Ovary (tissue), 9 donors: Measurements from ENCODE around the gene GLCCI1. TPM values are rescaled to one million over a fixed set of nuclear protein-coding genes. Genes with fewer than 3 reads are reported as not detected.

Source experiments
- DNase-seq, 5 donors: peaks; one replicate each; pipeline ENCODE4 v3.0.0-alpha.2; 2019 to 2020
- H3K27ac ChIP-seq, 2 donors: fragments of 200-600 bp; one replicate each; pipeline versions ENCODE4 v1.5.1 to v1.8.0; 2019 to 2022
- H3K27me3 ChIP-seq: fragments of 200-600 bp; one replicate; pipeline ENCODE4 v1.8.0; 2022
- H3K36me3 ChIP-seq: fragments of 200-600 bp; sonication (generic); one replicate; pipeline ENCODE4 v1.5.1; 2019
- H3K4me1 ChIP-seq: one replicate; pipeline ENCODE4 v1.8.1; 2013; ENCODE audit warnings: mild to moderate bottlenecking, moderate library complexity; ENCODE audit not compliant: insufficient read depth
- H3K4me3 ChIP-seq: fragments of 200-600 bp; sonication (generic); one replicate; pipeline ENCODE4 v1.5.1; 2017
- H3K9me3 ChIP-seq, 2 donors: fragments of 200-600 bp in 1 of 2; sonication (generic) in 1 of 2; one replicate each; pipeline versions ENCODE4 v1.5.1 to v1.8.1; 2013 to 2019; ENCODE audit warnings: mild to moderate bottlenecking in 1 of 2, moderate library complexity in 1 of 2
- EP300 ChIP-seq: sonication (generic); formaldehyde crosslinking; IDR thresholded peaks from one replicate; pipeline ENCODE4 v1.6.1; 2017; ENCODE audit warnings: antibody characterized with exemption
- POLR2A ChIP-seq: fragments of 450-650 bp; IDR thresholded peaks from one replicate; pipeline ENCODE4 v1.6.1; 2017; ENCODE audit warnings: antibody characterized with exemption, mild to moderate bottlenecking, moderate library complexity
- WGBS, 3 donors: extraction: QIAGEN DNeasy Blood & Tissue Kit in 1 of 3; methylation state at CpG; one replicate each; pipeline versions ENCODE4 v1.1.5 to v1.1.7; 2013 to 2017; 5-methylcytosine and 5-hydroxymethylcytosine counted together
- intact Hi-C, 4 donors: fragments of 100-400 bp; cut with DNase I; formaldehyde crosslinking; loops; one replicate each; pipeline versions ENCODE4 v1.11.0 to v1.15.1; 2022 to 2023
- polyA plus RNA-seq, 2 donors: library from polyadenylated mRNA; stranded (reverse); fragments of 200-250 nt in 1 of 2; fragments of 350-450 nt in 1 of 2; fragmentation: Illumina TruSeq in 1 of 2; extraction: RNeasy Lipid Tissue Mini Kit (QIAGEN cat#74804) in 1 of 2; gene quantifications; one replicate each; pipeline ENCODE4 v1.2.3, GENCODE V29; 2013 to 2014
- total RNA-seq, 7 donors: library from RNA; depleted of rRNA in 2 of 7; stranded (reverse); fragments of >200 nt in 2 of 7; fragmentation: NEBNext Ultra II Directional in 3 of 7; extraction: Animal tissue kit (Norgen Biotek cat#: 25700) in 3 of 7; gene quantifications; one replicate each; pipeline versions ENCODE4 v1.1.0 to v1.2.4, GENCODE V29; 2016 to 2023
- TF ChIP-seq, protein P1 (sequence below), 3 donors: fragments of 450-650 bp in 2 of 3; fragments of 200-600 bp in 1 of 3; IDR thresholded peaks; one replicate each; pipeline versions ENCODE4 v1.5.1 to v1.8.0; 2016 to 2022; ENCODE audit warnings: antibody characterized with exemption in 3 of 3, mild to moderate bottlenecking in 1 of 3
- donor health status: DM: no; HTN: no; CAD: no; lungs with moderate emphysema.
- donor health status: DM: no; HTN: no; CAD: no.
- donor health status: Bipolar disorder and iron deficiency.
- donor health status: DM: yes; HTN: yes; CAD: no.
- donor health status: DM: no; HTN: no; CAD: no.
- donor health status: DM: yes; HTN: yes; CAD: no.

GLCCI1 gene
- total and polyA plus RNA-seq, 9 donors: 6.2 to 12.7 (median 9.9) TPM

DNA sequence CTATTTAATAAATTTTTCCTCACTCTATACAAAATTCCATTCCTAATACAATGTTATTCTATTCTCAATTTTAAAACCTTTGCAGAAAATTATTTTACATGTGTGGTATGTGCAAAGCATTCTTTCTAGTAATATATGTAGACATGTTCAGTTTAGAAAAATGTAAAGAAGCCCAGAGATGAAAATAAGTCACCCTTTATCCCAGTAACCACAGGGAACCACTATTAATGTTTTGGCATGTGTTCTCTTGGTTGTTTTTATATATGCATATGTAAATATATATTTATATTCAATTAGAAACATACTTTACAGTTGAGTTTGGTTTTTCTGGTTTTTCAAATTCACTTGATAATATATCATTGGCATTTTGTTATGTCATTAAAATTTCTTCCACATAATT, 14.8 kb upstream of the GLCCI1 start:
- Histone ChIP-seq H3K27me3 (no peaks in the 10 kb centered on the region), H3K4me1 (no peaks in the 10 kb centered on the region), H3K9me3 (no peaks in the 10 kb centered on the region), H3K4me3 (no peak overlapping the region), H3K36me3 (no peaks in the 10 kb centered on the region), H3K27ac (no peak overlapping the region)
- intact Hi-C loops: no loop called here
- no peak for DNase-seq
- no peak for TF ChIP-seq POLR2A

- TF ChIP-seq EP300: no peak
- H3K36me3 ChIP-seq: no peaks in the 10 kb centered on the region
- H3K4me3 ChIP-seq: no peak overlapping the region
- no peak for DNase-seq
- H3K27ac ChIP-seq: no peak overlapping the region
- H3K4me1 ChIP-seq: no peaks in the 10 kb centered on the region
- 88 to 94% (median 92%) methylated on average over 3 of the region's 3 CpGs for WGBS, 3 donors
- intact Hi-C loops: no loop called here
- H3K9me3 ChIP-seq: no peaks in the 10 kb centered on the region
- no peaks in the 10 kb centered on the region for H3K27me3 ChIP-seq
Observed at GRCh38 chr7:7956531-7957128, 12.0 kb upstream of the GLCCI1 start.

DNA sequence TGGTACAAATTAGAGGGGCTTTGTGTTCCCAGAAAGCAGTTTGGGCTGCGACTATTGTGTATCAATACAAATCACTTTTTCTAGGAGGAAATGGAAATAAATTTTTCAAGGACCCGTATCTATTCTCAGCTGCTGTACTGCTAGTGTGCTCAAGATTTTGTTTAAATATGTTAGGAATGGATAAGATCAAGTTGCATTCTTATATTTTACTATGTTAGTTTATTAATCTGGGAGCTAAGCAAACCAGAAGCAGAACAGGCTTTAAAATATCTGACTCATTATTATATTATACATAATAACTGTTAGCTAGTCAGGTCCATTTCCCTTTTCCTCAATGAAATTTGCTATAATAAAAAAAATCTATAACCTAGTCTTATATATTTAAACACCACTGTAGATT, 11.1 kb upstream of the GLCCI1 start:
- H3K9me3 ChIP-seq: no peaks in the 10 kb centered on the region
- WGBS, 3 donors: 62 to 70% (median 64%) methylated on average over 2 of the region's 2 CpGs
- TF ChIP-seq EP300: no peak
- TF ChIP-seq, protein P1, sequence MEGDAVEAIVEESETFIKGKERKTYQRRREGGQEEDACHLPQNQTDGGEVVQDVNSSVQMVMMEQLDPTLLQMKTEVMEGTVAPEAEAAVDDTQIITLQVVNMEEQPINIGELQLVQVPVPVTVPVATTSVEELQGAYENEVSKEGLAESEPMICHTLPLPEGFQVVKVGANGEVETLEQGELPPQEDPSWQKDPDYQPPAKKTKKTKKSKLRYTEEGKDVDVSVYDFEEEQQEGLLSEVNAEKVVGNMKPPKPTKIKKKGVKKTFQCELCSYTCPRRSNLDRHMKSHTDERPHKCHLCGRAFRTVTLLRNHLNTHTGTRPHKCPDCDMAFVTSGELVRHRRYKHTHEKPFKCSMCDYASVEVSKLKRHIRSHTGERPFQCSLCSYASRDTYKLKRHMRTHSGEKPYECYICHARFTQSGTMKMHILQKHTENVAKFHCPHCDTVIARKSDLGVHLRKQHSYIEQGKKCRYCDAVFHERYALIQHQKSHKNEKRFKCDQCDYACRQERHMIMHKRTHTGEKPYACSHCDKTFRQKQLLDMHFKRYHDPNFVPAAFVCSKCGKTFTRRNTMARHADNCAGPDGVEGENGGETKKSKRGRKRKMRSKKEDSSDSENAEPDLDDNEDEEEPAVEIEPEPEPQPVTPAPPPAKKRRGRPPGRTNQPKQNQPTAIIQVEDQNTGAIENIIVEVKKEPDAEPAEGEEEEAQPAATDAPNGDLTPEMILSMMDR (IDR thresholded peaks at IDR 0.05): no peak
- no peak for TF ChIP-seq POLR2A
- H3K4me3 ChIP-seq: no peak overlapping the region
- H3K4me1 ChIP-seq: no peaks in the 10 kb centered on the region
- no peak overlapping the region for H3K27ac ChIP-seq
- no peaks in the 10 kb centered on the region for H3K27me3 ChIP-seq
- DNase-seq: no peak
- intact Hi-C loops: no loop called here
- no peaks in the 10 kb centered on the region for H3K36me3 ChIP-seq

- no peaks in the 10 kb centered on the region for H3K27me3 ChIP-seq
- no peaks in the 10 kb centered on the region for H3K36me3 ChIP-seq
- intact Hi-C loops: no loop called here
- H3K9me3 ChIP-seq: no peaks in the 10 kb centered on the region
- TF ChIP-seq, protein P1 (IDR thresholded peaks at IDR 0.05): no peak
- TF ChIP-seq POLR2A (no peak), EP300 (no peak)
- H3K27ac ChIP-seq: no peak overlapping the region
- no peaks in the 10 kb centered on the region for H3K4me1 ChIP-seq
- 87 to 91% (median 91%) methylated on average over 4 of the region's 4 CpGs for WGBS, 3 donors
- no peak overlapping the region for H3K4me3 ChIP-seq
- DNase-seq: no peak
Observed at GRCh38 chr7:7959979-7960670, 8.5 kb upstream of the GLCCI1 start.

- no peak overlapping the region for H3K4me3 ChIP-seq
- TF ChIP-seq POLR2A (no peak), EP300 (no peak)
- TF ChIP-seq, protein P1 (IDR thresholded peaks at IDR 0.05): no peak
- H3K4me1 ChIP-seq: no peaks in the 10 kb centered on the region
- H3K27ac ChIP-seq: no peak overlapping the region
- intact Hi-C loops: no loop called here
- no peak for DNase-seq
- 66 to 88% (median 75%) methylated on average over 3 of the region's 3 CpGs for WGBS, 3 donors
- H3K27me3 ChIP-seq: no peaks in the 10 kb centered on the region
- H3K9me3 ChIP-seq: no peaks in the 10 kb centered on the region
- H3K36me3 ChIP-seq: no peaks in the 10 kb centered on the region
Observed at GRCh38 chr7:7962851-7963250, 5.7 kb upstream of the GLCCI1 start.
